BLaER1 treated with 17β-estradiol and CSF1 and Interleukin-3, amounts not matched to agents 10 nM and 100 nM (cell line): ENCODE measurements around the gene PAQR5.

Experiments
- H3K27ac ChIP-seq, 11 experiments: shearing (Covaris generic); formaldehyde crosslinking; 2 replicates each; pipeline ENCODE4 v1.8.1; 2022
- H3K27me3 ChIP-seq, 11 experiments: shearing (Covaris generic); formaldehyde crosslinking; 2 replicates each; pipeline ENCODE4 v1.8.1; 2022
- H3K36me3 ChIP-seq, 11 experiments: shearing (Covaris generic); formaldehyde crosslinking; 2 replicates each; pipeline ENCODE4 v1.8.1; 2022
- H3K4me1 ChIP-seq, 10 experiments: shearing (Covaris generic); formaldehyde crosslinking; 2 replicates each; pipeline ENCODE4 v1.8.1; 2022
- H3K4me2 ChIP-seq, 11 experiments: shearing (Covaris generic); formaldehyde crosslinking; 2 replicates each; pipeline ENCODE4 v1.8.1; 2022
- H3K4me3 ChIP-seq, 10 experiments: shearing (Covaris generic); formaldehyde crosslinking; 2 replicates each; pipeline ENCODE4 v1.8.1; 2022
- H3K9ac ChIP-seq, 11 experiments: shearing (Covaris generic); formaldehyde crosslinking; 2 replicates each; pipeline ENCODE4 v1.8.1; 2022
- H3K9me3 ChIP-seq, 11 experiments: shearing (Covaris generic); formaldehyde crosslinking; replicated peaks in 1 of 11; 2 replicates each; pipeline ENCODE4 v1.8.1; 2022
- H4K20me1 ChIP-seq, 11 experiments: shearing (Covaris generic); formaldehyde crosslinking; 2 replicates each; pipeline ENCODE4 v1.8.1; 2022
- Cebpa-rat ChIP-seq, 11 experiments: shearing (Covaris generic); IDR thresholded peaks; 2 replicates each; pipeline ENCODE4 v1.8.1; 2022

PAQR5 gene

GRCh38 chr15:69277316-69277715 is 21.4 kb upstream of the PAQR5 start:
- Histone ChIP-seq H3K9me3 (no peaks in the 10 kb centered on the region), H3K36me3 (no peaks in the 10 kb centered on the region), H3K4me2 (no peak overlapping the region), H3K27me3 (no peaks in the 10 kb centered on the region), H3K9ac (no peak overlapping the region), H3K4me1 (peaks cover 0 to 13% (median 8%) of the 10 kb centered on the region in 10 experiments; a peak in 11 of 20 replicates), H3K4me3 (no peak overlapping the region), H4K20me1 (no peaks in the 10 kb centered on the region), H3K27ac (no peak overlapping the region)
- TF ChIP-seq Cebpa-rat (IDR thresholded peaks at IDR 0.05), result no peak

GRCh38 chr15:69279636-69280035 is 19.1 kb upstream of the PAQR5 start:
- H3K9ac ChIP-seq, result no peak overlapping the region
- no peak for TF ChIP-seq Cebpa-rat (IDR thresholded peaks at IDR 0.05)

GRCh38 chr15:69280783-69281182 is 17.9 kb upstream of the PAQR5 start:
- Histone ChIP-seq H4K20me1 (no peaks in the 10 kb centered on the region), H3K4me2 (no peak overlapping the region), H3K4me3 (no peak overlapping the region), H3K27me3 (no peaks in the 10 kb centered on the region), H3K4me1 (peaks cover 0 to 3% (median under 1%) of the 10 kb centered on the region in 10 experiments; a peak in 7 of 20 replicates), H3K27ac (no peak overlapping the region), H3K36me3 (no peaks in the 10 kb centered on the region), H3K9ac (no peak overlapping the region), H3K9me3 (no peaks in the 10 kb centered on the region)
- TF ChIP-seq Cebpa-rat (IDR thresholded peaks at IDR 0.05), result no peak

More at GRCh38 chr15:69279636-69280035, 19.1 kb upstream of the PAQR5 start:
- Histone ChIP-seq H3K36me3 (no peaks in the 10 kb centered on the region), H3K27ac (no peak overlapping the region), H3K4me1 (peaks cover 0 to 13% (median 8%) of the 10 kb centered on the region in 10 experiments; a peak in 11 of 20 replicates), H3K9me3 (no peaks in the 10 kb centered on the region), H3K27me3 (no peaks in the 10 kb centered on the region), H3K4me3 (no peak overlapping the region), H4K20me1 (no peaks in the 10 kb centered on the region), H3K4me2 (no peak overlapping the region)

- H3K4me2 ChIP-seq, result no peak overlapping the region
- H4K20me1 ChIP-seq, result no peaks in the 10 kb centered on the region
- no peaks in the 10 kb centered on the region for H3K9me3 ChIP-seq
- no peak overlapping the region for H3K9ac ChIP-seq
- H3K4me1 ChIP-seq, result peaks cover 0 to 4% (median 2%) of the 10 kb centered on the region in 10 experiments; a peak in 9 of 20 replicates
- H3K36me3 ChIP-seq, result no peaks in the 10 kb centered on the region
- H3K4me3 ChIP-seq, result no peak overlapping the region
- TF ChIP-seq Cebpa-rat (IDR thresholded peaks at IDR 0.05), result no peak
- no peaks in the 10 kb centered on the region for H3K27me3 ChIP-seq
- no peak overlapping the region for H3K27ac ChIP-seq
Observed at GRCh38 chr15:69282104-69282743, 16.5 kb upstream of the PAQR5 start.

GRCh38 chr15:69285834-69286233 is 12.9 kb upstream of the PAQR5 start:
- Histone ChIP-seq H4K20me1 (no peaks in the 10 kb centered on the region), H3K36me3 (no peaks in the 10 kb centered on the region), H3K4me1 (peaks cover 0 to 8% (median 6%) of the 10 kb centered on the region in 10 experiments; a peak in 9 of 20 replicates), H3K9ac (no peak overlapping the region), H3K9me3 (no peaks in the 10 kb centered on the region), H3K27me3 (no peaks in the 10 kb centered on the region), H3K4me3 (no peak overlapping the region), H3K4me2 (no peak overlapping the region), H3K27ac (no peak overlapping the region)
- TF ChIP-seq Cebpa-rat (IDR thresholded peaks at IDR 0.05), result no peak

- peaks cover 0 to 8% (median 6%) of the 10 kb centered on the region in 10 experiments; a peak in 9 of 20 replicates for H3K4me1 ChIP-seq
- no peaks in the 10 kb centered on the region for H3K36me3 ChIP-seq
- no peak overlapping the region for H3K9ac ChIP-seq
- no peak for TF ChIP-seq Cebpa-rat (IDR thresholded peaks at IDR 0.05)
- no peak overlapping the region for H3K4me2 ChIP-seq
- no peaks in the 10 kb centered on the region for H3K9me3 ChIP-seq
- H4K20me1 ChIP-seq, result no peaks in the 10 kb centered on the region
- H3K4me3 ChIP-seq, result no peak overlapping the region
- H3K27ac ChIP-seq, result no peak overlapping the region
- H3K27me3 ChIP-seq, result no peaks in the 10 kb centered on the region
Observed at GRCh38 chr15:69288011-69288410, 10.7 kb upstream of the PAQR5 start.

- no peak overlapping the region for H3K4me3 ChIP-seq
- H3K9me3 ChIP-seq, result no peaks in the 10 kb centered on the region
- no peaks in the 10 kb centered on the region for H3K36me3 ChIP-seq
- H4K20me1 ChIP-seq, result no peaks in the 10 kb centered on the region
- no peak overlapping the region for H3K4me2 ChIP-seq
- no peak for TF ChIP-seq Cebpa-rat (IDR thresholded peaks at IDR 0.05)
- H3K27ac ChIP-seq, result no peak overlapping the region
- peaks cover 0 to 8% (median 6%) of the 10 kb centered on the region in 10 experiments; a peak in 9 of 20 replicates for H3K4me1 ChIP-seq
- H3K27me3 ChIP-seq, result no peaks in the 10 kb centered on the region
- H3K9ac ChIP-seq, result no peak overlapping the region
Observed at GRCh38 chr15:69288531-69289341, 10.0 kb upstream of the PAQR5 start.

GRCh38 chr15:69289342-69290146 is 9.2 kb upstream of the PAQR5 start:
- H3K4me1 ChIP-seq, result peaks cover 0 to 8% (median 6%) of the 10 kb centered on the region in 10 experiments; a peak in 9 of 20 replicates

More at GRCh38 chr15:69289342-69290146, 9.2 kb upstream of the PAQR5 start:
- Histone ChIP-seq H4K20me1 (no peaks in the 10 kb centered on the region), H3K9me3 (no peaks in the 10 kb centered on the region), H3K4me2 (no peak overlapping the region), H3K27me3 (no peaks in the 10 kb centered on the region), H3K4me3 (no peak overlapping the region), H3K36me3 (no peaks in the 10 kb centered on the region), H3K27ac (no peak overlapping the region), H3K9ac (no peak overlapping the region)
- TF ChIP-seq Cebpa-rat (IDR thresholded peaks at IDR 0.05), result no peak
